GM18519 (cell line): Measurements from ENCODE around the gene RBM47.
"Not testable (repeated sequence)": the region's sequence is repeated elsewhere in the genome, so short reads cannot be mapped to it uniquely, and the experiment has no call there.

Experiments
- ATAC-seq: cut with Tn5 transposase; IDR thresholded peaks from one replicate; pipeline ENCODE4 v1.9.1; 2021; ENCODE audit warnings: mild to moderate bottlenecking, moderate library complexity; ENCODE audit not compliant: unreplicated experiment, low FRiP score

Gene RBM47

GRCh38 chr4:40421839-40422708 is 207.6 kb downstream of the RBM47 start:
- no peak for ATAC-seq

GRCh38 chr4:40419231-40419912 is 210.3 kb downstream of the RBM47 start:
- no peak for ATAC-seq

- no peak for ATAC-seq
Measured at GRCh38 chr4:40418430-40419230, 211.0 kb downstream of the RBM47 start.

- ATAC-seq: no peak
Measured at GRCh38 chr4:40417941-40418340, 211.7 kb downstream of the RBM47 start.

- ATAC-seq: no peak
Measured at GRCh38 chr4:40414673-40415072, 215.0 kb downstream of the RBM47 start.

- ATAC-seq: no peak
Measured at GRCh38 chr4:40412866-40413795, 216.5 kb downstream of the RBM47 start.

- ATAC-seq: no peak
Measured at GRCh38 chr4:40412388-40412787, 217.3 kb downstream of the RBM47 start.

- ATAC-seq: no peak
Measured at GRCh38 chr4:40409835-40410234, 219.8 kb downstream of the RBM47 start.

GRCh38 chr4:40407468-40407867 is 222.2 kb downstream of the RBM47 start:
- ATAC-seq: not testable (repeated sequence)

GRCh38 chr4:40406340-40406739 is 223.3 kb downstream of the RBM47 start:
- ATAC-seq: no peak

- no peak for ATAC-seq
Measured at GRCh38 chr4:40405193-40405592, 224.5 kb downstream of the RBM47 start.

GRCh38 chr4:40403081-40403480 is 226.6 kb downstream of the RBM47 start:
- ATAC-seq: no peak

- ATAC-seq: no peak
Measured at GRCh38 chr4:40402556-40402955, 227.1 kb downstream of the RBM47 start.

GRCh38 chr4:40401631-40402030 is 228.0 kb downstream of the RBM47 start:
- ATAC-seq: no peak

- ATAC-seq: no peak
Measured at GRCh38 chr4:40401096-40401495, 228.6 kb downstream of the RBM47 start.

GRCh38 chr4:40399578-40399977 is 230.1 kb downstream of the RBM47 start:
- ATAC-seq: no peak

GRCh38 chr4:40395908-40396793 is 233.5 kb downstream of the RBM47 start:
- ATAC-seq: no peak

- ATAC-seq: no peak
Measured at GRCh38 chr4:40395166-40395900, 234.3 kb downstream of the RBM47 start.
